Measurements from ENCODE around the gene EID3.

Gene EID3

DNA sequence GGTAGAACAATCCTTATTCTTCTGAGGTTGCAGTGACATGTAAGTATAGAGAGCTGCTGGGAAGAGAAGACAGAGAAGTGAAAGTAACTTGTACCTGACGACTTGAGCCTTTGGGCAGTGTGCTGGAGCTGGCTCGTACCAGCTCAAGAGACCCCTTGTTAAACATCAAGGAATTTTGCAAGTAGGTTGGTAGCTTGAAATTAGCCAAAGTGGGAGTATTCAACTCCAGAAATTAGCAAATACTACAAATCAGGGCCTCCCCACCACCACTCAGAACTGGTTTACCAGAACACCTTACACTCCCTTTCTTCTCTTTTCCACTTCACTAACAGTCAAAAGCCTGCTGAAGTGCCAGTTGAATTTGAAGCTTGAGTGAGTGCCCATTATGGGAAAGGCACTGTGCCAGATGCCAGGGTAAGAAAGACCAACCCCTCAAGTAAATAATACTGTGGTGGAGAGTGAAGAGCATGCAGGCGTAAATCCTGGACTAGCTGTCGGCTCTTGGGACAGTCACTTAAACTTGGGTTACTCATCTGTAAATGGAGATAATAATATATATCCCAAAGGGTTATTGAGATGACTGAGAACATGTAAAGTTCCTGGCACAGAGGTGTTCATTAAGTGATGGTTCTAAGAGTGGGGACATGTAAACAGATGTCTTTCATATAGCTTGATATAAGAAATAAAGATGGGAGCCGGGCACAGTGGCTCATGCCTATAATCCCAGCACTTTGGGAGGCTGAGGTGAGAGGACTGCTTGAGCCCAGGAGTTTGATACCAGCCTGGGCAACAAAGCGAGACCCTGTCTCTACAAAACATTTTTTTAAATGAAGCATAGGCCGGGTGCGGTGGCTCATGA is 27.0 kb upstream of the EID3 start:
- Histone ChIP-seq H3K27ac (ENCODE audit: low read depth in 2 of 2, low read length in 2 of 2) (peak overlapping the region; percentile 44 to 60), H3K4me1 (ENCODE audit: control insufficient read depth in 2 of 2, insufficient read depth in 2 of 2, low read length in 2 of 2) (peaks cover 7 to 8% of the 10 kb centered on the region in 2 donors), H3K4me3 (ENCODE audit: low read length in 2 of 2) (peak overlapping the region; percentile 28 to 68), H3K27me3 (ENCODE audit: control insufficient read depth in 2 of 2, insufficient read depth in 2 of 2, low read length in 2 of 2) (no peaks in the 10 kb centered on the region), H3K9me3 (ENCODE audit: control insufficient read depth in 2 of 2, low read length in 2 of 2) (no peaks in the 10 kb centered on the region), H3K9ac (ENCODE audit: low read depth in 1 of 2, low read length in 2 of 2) (peak overlapping the region in 1 of 2 donors; percentile 29), H3K36me3 (ENCODE audit: control insufficient read depth in 2 of 2, insufficient read depth in 2 of 2, low read length in 2 of 2) (no peaks in the 10 kb centered on the region)

- no peaks in the 10 kb centered on the region for H3K27me3 ChIP-seq (ENCODE audit: control insufficient read depth in 2 of 2, insufficient read depth in 2 of 2, low read length in 2 of 2)
- no peak overlapping the region for H3K27ac ChIP-seq (ENCODE audit: low read depth in 2 of 2, low read length in 2 of 2)
- no peaks in the 10 kb centered on the region for H3K36me3 ChIP-seq (ENCODE audit: control insufficient read depth in 2 of 2, insufficient read depth in 2 of 2, low read length in 2 of 2)
- H3K9me3 ChIP-seq (ENCODE audit: control insufficient read depth in 2 of 2, low read length in 2 of 2), result no peaks in the 10 kb centered on the region
- H3K4me3 ChIP-seq (ENCODE audit: low read length in 2 of 2), result no peak overlapping the region
- no peak overlapping the region for H3K9ac ChIP-seq (ENCODE audit: low read depth in 1 of 2, low read length in 2 of 2)
- H3K4me1 ChIP-seq (ENCODE audit: control insufficient read depth in 2 of 2, insufficient read depth in 2 of 2, low read length in 2 of 2), result peaks cover 7 to 8% of the 10 kb centered on the region in 2 donors
Measured at GRCh38 chr12:104279164-104279563, 24.4 kb upstream of the EID3 start.

DNA sequence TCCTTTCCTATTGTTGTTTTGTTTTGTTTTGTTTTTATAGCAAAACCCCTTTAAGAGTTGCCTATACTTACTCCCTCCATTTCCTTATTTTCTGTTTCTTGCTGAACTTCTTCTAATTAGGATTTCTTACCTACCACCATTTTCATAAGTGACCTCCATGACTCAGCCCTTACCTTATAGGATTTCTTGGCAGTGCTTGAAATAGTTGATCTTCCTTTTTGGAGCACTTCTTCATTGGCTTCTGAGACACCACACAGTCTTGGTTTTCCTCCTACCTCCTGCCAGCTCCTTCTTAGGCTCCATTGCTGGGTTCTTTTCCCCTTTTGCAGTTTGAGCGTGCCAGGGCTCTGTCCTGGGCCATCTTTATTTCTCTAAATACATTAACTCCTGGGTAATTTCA is 23.4 kb upstream of the EID3 start:
- Histone ChIP-seq H3K4me1 (ENCODE audit: control insufficient read depth in 2 of 2, insufficient read depth in 2 of 2, low read length in 2 of 2) (peaks cover 7 to 8% of the 10 kb centered on the region in 2 donors), H3K36me3 (ENCODE audit: control insufficient read depth in 2 of 2, insufficient read depth in 2 of 2, low read length in 2 of 2) (no peaks in the 10 kb centered on the region), H3K27ac (ENCODE audit: low read depth in 2 of 2, low read length in 2 of 2) (no peak overlapping the region), H3K27me3 (ENCODE audit: control insufficient read depth in 2 of 2, insufficient read depth in 2 of 2, low read length in 2 of 2) (no peaks in the 10 kb centered on the region), H3K9me3 (ENCODE audit: control insufficient read depth in 2 of 2, low read length in 2 of 2) (no peaks in the 10 kb centered on the region), H3K9ac (ENCODE audit: low read depth in 1 of 2, low read length in 2 of 2) (no peak overlapping the region), H3K4me3 (ENCODE audit: low read length in 2 of 2) (no peak overlapping the region)

- Histone ChIP-seq H3K36me3 (ENCODE audit: control insufficient read depth in 2 of 2, insufficient read depth in 2 of 2, low read length in 2 of 2) (no peaks in the 10 kb centered on the region), H3K27ac (ENCODE audit: low read depth in 2 of 2, low read length in 2 of 2) (no peak overlapping the region), H3K9ac (ENCODE audit: low read depth in 1 of 2, low read length in 2 of 2) (no peak overlapping the region), H3K4me1 (ENCODE audit: control insufficient read depth in 2 of 2, insufficient read depth in 2 of 2, low read length in 2 of 2) (peaks cover 10 to 11% of the 10 kb centered on the region in 2 donors), H3K4me3 (ENCODE audit: low read length in 2 of 2) (no peak overlapping the region), H3K27me3 (ENCODE audit: control insufficient read depth in 2 of 2, insufficient read depth in 2 of 2, low read length in 2 of 2) (no peaks in the 10 kb centered on the region), H3K9me3 (ENCODE audit: control insufficient read depth in 2 of 2, low read length in 2 of 2) (no peaks in the 10 kb centered on the region)
Measured at GRCh38 chr12:104280717-104281458, 22.7 kb upstream of the EID3 start.

DNA sequence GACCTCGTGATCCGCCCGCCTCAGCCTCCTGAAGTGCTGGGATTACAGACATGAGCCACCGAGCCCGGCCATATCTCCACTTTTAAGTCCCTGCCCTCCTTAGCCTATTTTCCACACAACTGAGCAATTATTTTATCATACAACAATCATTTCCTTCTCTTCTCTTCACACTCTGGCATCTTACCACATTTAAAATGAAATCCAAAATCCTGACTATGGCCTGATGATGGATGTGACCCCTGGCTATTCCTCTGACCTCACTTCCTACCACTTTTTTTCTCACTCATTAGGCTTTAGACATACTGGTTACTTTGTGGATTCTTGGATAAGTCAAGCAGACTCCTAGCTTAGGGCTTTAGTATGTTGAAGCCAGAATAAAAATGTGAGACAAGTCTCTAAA is 21.9 kb upstream of the EID3 start:
- H3K9ac ChIP-seq (ENCODE audit: low read depth in 1 of 2, low read length in 2 of 2), result no peak overlapping the region
- no peak overlapping the region for H3K27ac ChIP-seq (ENCODE audit: low read depth in 2 of 2, low read length in 2 of 2)
- peaks cover 5 to 14% of the 10 kb centered on the region in 2 donors for H3K4me1 ChIP-seq (ENCODE audit: control insufficient read depth in 2 of 2, insufficient read depth in 2 of 2, low read length in 2 of 2)
- H3K36me3 ChIP-seq (ENCODE audit: control insufficient read depth in 2 of 2, insufficient read depth in 2 of 2, low read length in 2 of 2), result no peaks in the 10 kb centered on the region
- H3K4me3 ChIP-seq (ENCODE audit: low read length in 2 of 2), result no peak overlapping the region
- H3K9me3 ChIP-seq (ENCODE audit: control insufficient read depth in 2 of 2, low read length in 2 of 2), result no peaks in the 10 kb centered on the region
- no peaks in the 10 kb centered on the region for H3K27me3 ChIP-seq (ENCODE audit: control insufficient read depth in 2 of 2, insufficient read depth in 2 of 2, low read length in 2 of 2)

DNA sequence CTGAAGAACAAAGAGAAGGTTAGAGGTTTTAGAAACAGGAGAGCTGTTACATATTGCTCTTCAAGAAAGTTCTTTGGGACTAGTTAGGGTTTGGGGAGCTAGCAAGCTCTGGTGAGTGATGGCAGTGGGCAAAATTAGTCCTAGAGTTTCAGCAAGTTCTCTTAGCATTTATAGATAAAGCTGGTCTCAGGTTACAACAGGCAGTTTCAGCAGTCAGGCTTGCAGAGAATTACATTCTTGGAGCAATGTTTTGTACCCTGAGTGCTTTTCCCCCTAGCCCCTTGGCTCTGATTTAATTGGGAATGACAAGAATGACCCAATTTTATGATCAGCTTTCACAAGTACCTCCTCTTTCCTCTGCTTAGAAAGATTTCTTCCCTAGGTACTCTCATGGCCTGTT is 21.4 kb upstream of the EID3 start:
- peaks cover 5 to 12% of the 10 kb centered on the region in 2 donors for H3K4me1 ChIP-seq (ENCODE audit: control insufficient read depth in 2 of 2, insufficient read depth in 2 of 2, low read length in 2 of 2)
- H3K27me3 ChIP-seq (ENCODE audit: control insufficient read depth in 2 of 2, insufficient read depth in 2 of 2, low read length in 2 of 2), result no peaks in the 10 kb centered on the region
- H3K27ac ChIP-seq (ENCODE audit: low read depth in 2 of 2, low read length in 2 of 2), result no peak overlapping the region
- no peaks in the 10 kb centered on the region for H3K9me3 ChIP-seq (ENCODE audit: control insufficient read depth in 2 of 2, low read length in 2 of 2)
- H3K36me3 ChIP-seq (ENCODE audit: control insufficient read depth in 2 of 2, insufficient read depth in 2 of 2, low read length in 2 of 2), result no peaks in the 10 kb centered on the region
- H3K9ac ChIP-seq (ENCODE audit: low read depth in 1 of 2, low read length in 2 of 2), result no peak overlapping the region
- no peak overlapping the region for H3K4me3 ChIP-seq (ENCODE audit: low read length in 2 of 2)

DNA sequence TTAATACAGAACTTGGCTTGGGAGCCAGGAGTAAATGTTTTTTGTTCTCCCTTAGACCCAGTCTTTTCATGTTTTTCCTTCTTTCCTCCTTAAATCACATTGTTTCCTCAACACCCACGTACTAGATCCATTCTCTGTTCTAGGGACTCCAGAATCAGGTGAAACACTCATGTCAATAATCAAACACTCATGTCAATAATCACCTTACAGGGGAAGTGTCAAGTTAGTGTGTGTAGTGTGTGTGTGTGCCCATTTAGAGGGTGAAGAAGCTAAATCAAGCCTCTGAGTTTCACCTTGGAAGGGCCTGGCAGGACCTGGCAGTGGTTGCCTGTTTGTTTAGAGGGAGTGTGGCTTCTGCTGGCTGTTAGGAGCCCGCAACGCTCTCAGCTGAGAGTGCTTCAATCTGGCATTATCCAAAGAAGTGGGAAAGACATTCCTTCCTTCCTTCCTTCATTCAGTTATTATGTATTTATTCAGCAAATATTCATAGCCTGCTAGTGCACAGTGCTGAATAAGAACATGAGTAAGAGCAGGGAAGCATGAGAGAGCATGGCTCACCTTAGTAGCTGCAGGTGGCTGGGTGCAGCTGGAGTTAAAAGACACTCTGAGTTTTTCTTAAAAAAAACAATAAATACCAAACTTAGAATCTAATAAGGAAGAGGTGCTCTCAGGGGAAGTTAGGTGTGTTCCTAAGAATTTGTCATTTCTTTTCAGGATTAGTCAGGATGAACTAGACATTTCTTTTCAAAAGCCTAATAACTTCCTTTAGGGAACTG is 17.6 kb upstream of the EID3 start:
- peak overlapping the region in 1 of 2 donors; percentile 92 for H3K4me3 ChIP-seq (ENCODE audit: low read length in 2 of 2)
- no peaks in the 10 kb centered on the region for H3K9me3 ChIP-seq (ENCODE audit: control insufficient read depth in 2 of 2, low read length in 2 of 2)
- H3K36me3 ChIP-seq (ENCODE audit: control insufficient read depth in 2 of 2, insufficient read depth in 2 of 2, low read length in 2 of 2), result no peaks in the 10 kb centered on the region
- H3K27me3 ChIP-seq (ENCODE audit: control insufficient read depth in 2 of 2, insufficient read depth in 2 of 2, low read length in 2 of 2), result no peaks in the 10 kb centered on the region
- H3K27ac ChIP-seq (ENCODE audit: low read depth in 2 of 2, low read length in 2 of 2), result peak overlapping the region; percentile 93 to 98
- H3K9ac ChIP-seq (ENCODE audit: low read depth in 1 of 2, low read length in 2 of 2), result peak overlapping the region; percentile 7 to 83
- H3K4me1 ChIP-seq (ENCODE audit: control insufficient read depth in 2 of 2, insufficient read depth in 2 of 2, low read length in 2 of 2), result peaks cover 20 to 29% of the 10 kb centered on the region in 2 donors

DNA sequence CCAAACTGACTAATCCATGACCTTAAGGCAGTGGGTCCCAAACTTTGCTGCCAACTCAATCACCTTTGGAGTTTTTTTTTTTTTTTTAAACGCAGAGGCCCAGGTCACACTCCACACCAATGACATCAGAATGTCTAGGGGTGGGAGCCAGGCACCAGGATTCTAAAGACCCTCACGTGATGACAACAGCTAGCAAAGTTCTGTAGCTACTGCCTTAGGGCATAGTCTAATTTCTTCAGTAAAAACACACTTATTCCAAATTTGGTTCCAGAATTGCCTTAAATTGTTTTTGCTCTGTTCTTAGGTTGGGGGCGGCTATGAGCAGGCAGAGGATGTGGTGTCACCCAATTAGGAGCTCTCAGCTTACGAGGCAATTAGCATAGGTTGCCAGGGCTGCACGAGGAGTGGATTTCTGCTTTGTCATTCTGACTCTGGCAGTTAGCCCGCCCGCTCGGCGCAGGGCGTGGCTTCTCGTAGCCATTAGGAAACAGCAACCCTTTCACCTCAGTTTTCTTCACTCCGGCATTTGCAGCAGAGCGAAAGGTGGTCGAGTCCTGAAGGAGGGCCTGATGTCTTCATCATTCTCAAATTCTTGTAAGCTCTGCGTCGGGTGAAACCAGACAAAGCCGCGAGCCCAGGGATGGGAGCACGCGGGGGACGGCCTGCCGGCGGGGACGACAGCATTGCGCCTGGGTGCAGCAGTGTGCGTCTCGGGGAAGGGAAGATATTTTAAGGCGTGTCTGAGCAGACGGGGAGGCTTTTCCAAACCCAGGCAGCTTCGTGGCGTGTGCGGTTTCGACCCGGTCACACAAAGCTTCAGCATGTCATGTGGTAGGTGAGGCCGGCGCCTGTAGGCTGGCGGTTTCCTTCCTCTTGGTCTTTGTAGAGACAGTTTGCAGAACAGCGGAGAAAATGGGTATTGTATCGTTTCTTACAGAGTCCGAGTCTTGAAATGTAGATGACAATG is 16.7 kb upstream of the EID3 start:
- H3K36me3 ChIP-seq (ENCODE audit: control insufficient read depth in 2 of 2, insufficient read depth in 2 of 2, low read length in 2 of 2), result peaks cover 2% of the 10 kb centered on the region in 2 donors

DNA sequence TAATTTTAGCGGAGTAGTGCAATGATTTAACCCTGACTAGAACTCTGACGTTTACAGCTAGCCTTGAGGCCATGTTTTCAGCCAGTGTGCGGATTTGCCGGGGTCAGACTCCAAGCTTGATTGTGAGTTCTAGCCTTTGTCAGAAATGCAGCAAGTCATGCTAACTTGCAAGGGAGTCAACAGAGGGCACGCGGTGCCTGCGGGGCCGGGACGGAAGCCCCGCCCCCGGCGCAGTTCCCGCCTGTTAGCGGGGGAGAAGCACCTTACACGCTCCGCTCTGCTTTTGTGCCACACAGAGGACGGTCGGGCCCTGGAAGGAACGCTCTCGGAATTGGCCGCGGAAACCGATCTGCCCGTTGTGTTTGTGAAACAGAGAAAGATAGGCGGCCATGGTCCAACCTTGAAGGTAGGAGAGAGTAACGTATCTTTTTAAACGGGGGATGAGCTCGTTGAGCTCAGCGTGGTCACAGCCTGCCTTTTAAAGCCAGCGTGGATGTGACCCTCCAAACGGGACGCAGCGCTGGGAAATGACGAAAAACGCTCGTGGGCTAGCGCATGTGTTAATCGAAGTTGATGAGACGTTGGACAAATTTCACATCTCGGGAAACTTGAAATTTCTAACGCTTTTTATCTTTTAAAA is 14.8 kb upstream of the EID3 start:
- H3K4me1 ChIP-seq (ENCODE audit: control insufficient read depth in 2 of 2, insufficient read depth in 2 of 2, low read length in 2 of 2), result peaks cover 20 to 29% of the 10 kb centered on the region in 2 donors
- H3K36me3 ChIP-seq (ENCODE audit: control insufficient read depth in 2 of 2, insufficient read depth in 2 of 2, low read length in 2 of 2), result peaks cover 6 to 9% of the 10 kb centered on the region in 2 donors
- no peaks in the 10 kb centered on the region for H3K27me3 ChIP-seq (ENCODE audit: control insufficient read depth in 2 of 2, insufficient read depth in 2 of 2, low read length in 2 of 2)
- H3K27ac ChIP-seq (ENCODE audit: low read depth in 2 of 2, low read length in 2 of 2), result peak overlapping the region; percentile 93 to 98
- H3K9ac ChIP-seq (ENCODE audit: low read depth in 1 of 2, low read length in 2 of 2), result peak overlapping the region; percentile 77 to 83
- H3K9me3 ChIP-seq (ENCODE audit: control insufficient read depth in 2 of 2, low read length in 2 of 2), result no peaks in the 10 kb centered on the region
- peak overlapping the region; percentile 92 to 96 for H3K4me3 ChIP-seq (ENCODE audit: low read length in 2 of 2)

More for the DNA sequence above, 16.7 kb upstream of the EID3 start:
- peak overlapping the region; percentile 93 to 98 for H3K27ac ChIP-seq (ENCODE audit: low read depth in 2 of 2, low read length in 2 of 2)
- H3K9ac ChIP-seq (ENCODE audit: low read depth in 1 of 2, low read length in 2 of 2), result peak overlapping the region; percentile 78 to 83
- no peaks in the 10 kb centered on the region for H3K9me3 ChIP-seq (ENCODE audit: control insufficient read depth in 2 of 2, low read length in 2 of 2)
- peaks cover 20 to 29% of the 10 kb centered on the region in 2 donors for H3K4me1 ChIP-seq (ENCODE audit: control insufficient read depth in 2 of 2, insufficient read depth in 2 of 2, low read length in 2 of 2)
- no peaks in the 10 kb centered on the region for H3K27me3 ChIP-seq (ENCODE audit: control insufficient read depth in 2 of 2, insufficient read depth in 2 of 2, low read length in 2 of 2)
- H3K4me3 ChIP-seq (ENCODE audit: low read length in 2 of 2), result peak overlapping the region; percentile 92 to 96
